Trophoblast cell (in vitro differentiated cells and primary cell): ENCODE measurements around the gene BMP8A.
A peak's percentile ranks its signal among the peaks of the same experiment; 100 is the strongest.

Source experiments
- DNase-seq, 2 donors: peaks; one replicate each; pipeline ENCODE4 v3.0.0-alpha.2; 2016
- H2AFZ ChIP-seq: 2 replicates; pipeline ENCODE4 v1.6.1; 2013; ENCODE audit warnings: low read length, moderate library complexity, mild to moderate bottlenecking; ENCODE audit not compliant: insufficient read depth, poor library complexity
- H2AK5ac ChIP-seq: 2 replicates; pipeline ENCODE4 v1.6.1; 2013; ENCODE audit warnings: mild to moderate bottlenecking, low read length
- H2BK120ac ChIP-seq: 2 replicates; pipeline ENCODE4 v1.6.1; 2013; ENCODE audit warnings: low read length, mild to moderate bottlenecking, moderate library complexity; ENCODE audit not compliant: insufficient read depth, poor library complexity
- H2BK12ac ChIP-seq: 2 replicates; pipeline ENCODE4 v1.6.1; 2013; ENCODE audit warnings: mild to moderate bottlenecking, low read length, moderate library complexity
- H2BK5ac ChIP-seq: 2 replicates; pipeline ENCODE4 v1.6.1; 2013; ENCODE audit warnings: low read length, low read depth, moderate library complexity, mild to moderate bottlenecking; ENCODE audit not compliant: poor library complexity
- H3K14ac ChIP-seq: 2 replicates; pipeline ENCODE4 v1.6.1; 2013; ENCODE audit warnings: mild to moderate bottlenecking, low read length
- H3K18ac ChIP-seq: 2 replicates; pipeline ENCODE4 v1.6.1; 2013; ENCODE audit warnings: mild to moderate bottlenecking, low read length
- H3K23ac ChIP-seq: 2 replicates; pipeline ENCODE4 v1.6.1; 2013; ENCODE audit warnings: low read length
- H3K27ac ChIP-seq: 2 replicates; pipeline ENCODE4 v1.5.1; 2013; ENCODE audit warnings: low read depth, mild to moderate bottlenecking, inconsistent platforms, low read length, moderate library complexity
- H3K27me3 ChIP-seq: 2 replicates; pipeline ENCODE4 v1.6.1; 2013; ENCODE audit warnings: inconsistent platforms, mild to moderate bottlenecking, low read length, moderate library complexity; ENCODE audit not compliant: insufficient read depth
- H3K36me3 ChIP-seq, 2 experiments: 1 replicate in 1 of 2; 2 replicates in 1 of 2; pipeline ENCODE4 v1.6.1; 2013; ENCODE audit warnings: low read length in 2 of 2, mild to moderate bottlenecking in 2 of 2, moderate library complexity in 1 of 2; ENCODE audit not compliant: insufficient read depth in 2 of 2, control insufficient read depth in 1 of 2
- H3K4ac ChIP-seq: 2 replicates; pipeline ENCODE4 v1.6.1; 2013; ENCODE audit warnings: low read depth, mild to moderate bottlenecking, low read length, moderate library complexity
- H3K4me1 ChIP-seq, 2 experiments: 1 replicate in 1 of 2; 2 replicates in 1 of 2; pipeline ENCODE4 v1.6.1; 2013; ENCODE audit warnings: low read length in 2 of 2, mild to moderate bottlenecking in 2 of 2, moderate library complexity in 1 of 2; ENCODE audit not compliant: insufficient read depth in 2 of 2, control insufficient read depth in 1 of 2
- H3K4me2 ChIP-seq: 2 replicates; pipeline ENCODE4 v1.6.1; 2013; ENCODE audit warnings: inconsistent platforms, mild to moderate bottlenecking, low read length, moderate library complexity
- H3K4me3 ChIP-seq: 2 replicates; pipeline ENCODE4 v1.5.1; 2013; ENCODE audit warnings: mild to moderate bottlenecking, low read depth, low read length, inconsistent platforms
- H3K79me1 ChIP-seq: one replicate; pipeline ENCODE4 v1.6.1; 2013; ENCODE audit warnings: low read length
- H3K79me2 ChIP-seq: 2 replicates; pipeline ENCODE4 v1.6.1; 2013; ENCODE audit warnings: low read length, mild to moderate bottlenecking; ENCODE audit not compliant: control insufficient read depth, insufficient read depth, poor library complexity
- H3K9ac ChIP-seq: 2 replicates; pipeline ENCODE4 v1.6.1; 2013; ENCODE audit warnings: mild to moderate bottlenecking, low read length
- H3K9me3 ChIP-seq: 2 replicates; pipeline ENCODE4 v1.6.1; 2013; ENCODE audit warnings: low read depth, mild to moderate bottlenecking, control low read depth, inconsistent platforms, low read length; ENCODE audit not compliant: insufficient read depth
- H4K12ac ChIP-seq: 2 replicates; pipeline ENCODE4 v1.6.1; 2013; ENCODE audit warnings: low read depth, mild to moderate bottlenecking, low read length, moderate library complexity
- H4K8ac ChIP-seq: 2 replicates; pipeline ENCODE4 v1.6.1; 2013; ENCODE audit warnings: low read depth, mild to moderate bottlenecking, low read length, moderate library complexity
- H4K91ac ChIP-seq: one replicate; pipeline ENCODE4 v1.6.1; 2013; ENCODE audit warnings: low read depth, mild to moderate bottlenecking, low read length, moderate library complexity
- WGBS: extraction: QIAGEN DNeasy Blood & Tissue Kit; methylation state at CpG from one replicate; pipeline ENCODE4 v1.1.7; 2013; ENCODE audit warnings: missing lambda C conversion rate; ENCODE audit not compliant: insufficient read length, insufficient coverage; ENCODE audit errors: extremely low coverage; 5-methylcytosine and 5-hydroxymethylcytosine counted together

BMP8A gene

DNA sequence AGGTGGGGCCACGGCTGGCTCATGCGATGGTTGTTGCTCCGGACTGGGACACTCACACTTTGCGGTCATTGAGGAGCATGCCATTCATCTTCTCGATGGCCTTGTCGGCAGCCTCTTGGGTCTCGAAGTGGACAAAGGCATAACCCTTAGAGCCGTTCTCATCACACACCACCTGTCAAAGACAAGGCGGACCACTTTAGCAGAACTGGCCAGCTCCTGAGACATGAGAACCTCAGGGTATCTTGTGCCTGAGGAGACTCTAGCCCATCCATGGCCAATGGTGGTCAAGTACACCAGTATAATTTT, 79.7 kb downstream of the BMP8A start:
- no peak overlapping the region for H3K4ac ChIP-seq
- H3K27ac ChIP-seq = no peak overlapping the region
- H3K9ac ChIP-seq = no peak overlapping the region
- H3K14ac ChIP-seq = no peak overlapping the region
- no peaks in the 10 kb centered on the region for H3K9me3 ChIP-seq
- WGBS = no CpG with 5 or more reads among the region's 9 CpGs
- no peak overlapping the region for H2BK120ac ChIP-seq
- H3K27me3 ChIP-seq = no peaks in the 10 kb centered on the region
- no peak overlapping the region for H3K18ac ChIP-seq
- H3K79me1 ChIP-seq = peaks cover 6% of the 10 kb centered on the region
- peaks cover 25% of the 10 kb centered on the region for H3K79me2 ChIP-seq
- H3K4me3 ChIP-seq = no peak overlapping the region
- peaks cover 26 to 61% of the 10 kb centered on the region in 2 experiments for H3K36me3 ChIP-seq
- H3K4me2 ChIP-seq = no peak overlapping the region
- H4K8ac ChIP-seq = no peak overlapping the region
- no peak overlapping the region for H2BK5ac ChIP-seq
- H2AK5ac ChIP-seq = no peak overlapping the region
- H3K23ac ChIP-seq = no peak overlapping the region
- peaks cover 4 to 16% of the 10 kb centered on the region in 2 experiments for H3K4me1 ChIP-seq
- no peak overlapping the region for H4K12ac ChIP-seq
- H2BK12ac ChIP-seq = no peak overlapping the region
- DNase-seq = no peak
- no peak overlapping the region for H2AFZ ChIP-seq
- no peak overlapping the region for H4K91ac ChIP-seq

DNA sequence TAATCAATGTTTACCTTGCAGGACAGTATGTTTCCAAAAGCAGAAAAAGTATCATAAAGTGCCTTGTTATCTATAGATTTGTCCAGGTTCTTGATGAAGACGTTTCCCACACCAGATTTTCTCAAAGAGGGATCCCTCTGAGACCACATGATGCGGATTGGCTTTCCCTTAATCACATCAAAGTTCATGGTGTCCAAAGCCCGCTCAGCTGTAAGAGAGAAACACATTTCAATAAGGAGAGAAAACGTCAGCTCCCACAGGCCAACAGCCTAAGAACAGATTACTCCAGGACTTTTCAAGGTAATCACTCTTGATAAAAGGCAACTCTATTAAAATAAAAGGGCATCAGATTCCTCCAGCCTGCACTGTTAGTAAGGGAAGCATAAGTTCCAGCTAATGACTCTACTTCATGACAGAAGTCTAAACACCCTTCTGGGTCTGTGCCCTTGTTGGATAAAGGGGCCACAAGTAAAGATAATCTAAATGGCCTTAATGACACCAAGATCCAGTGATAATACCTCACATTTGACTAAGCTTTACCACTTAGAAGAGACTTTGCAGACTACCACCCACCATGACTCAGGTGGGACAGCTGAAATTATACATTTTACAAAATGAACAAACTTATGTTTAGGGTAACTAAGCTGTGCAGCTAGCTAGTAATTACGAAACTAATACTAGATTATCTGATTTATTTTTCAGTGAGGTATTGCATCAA, 81.1 kb downstream of the BMP8A start:
- Histone ChIP-seq H3K4me2 (no peak overlapping the region), H3K79me2 (peaks cover 29% of the 10 kb centered on the region), H3K4ac (no peak overlapping the region), H4K91ac (no peak overlapping the region), H3K36me3 (peaks cover 21 to 49% of the 10 kb centered on the region in 2 experiments), H3K4me3 (no peak overlapping the region), H3K79me1 (peaks cover 10% of the 10 kb centered on the region), H3K9ac (no peak overlapping the region), H2BK120ac (no peak overlapping the region), H3K27ac (no peak overlapping the region), H3K27me3 (no peaks in the 10 kb centered on the region), H3K14ac (no peak overlapping the region), H2AK5ac (no peak overlapping the region), H2AFZ (no peak overlapping the region), H3K23ac (no peak overlapping the region), H2BK5ac (no peak overlapping the region), H4K12ac (no peak overlapping the region), H4K8ac (no peak overlapping the region), H3K9me3 (no peaks in the 10 kb centered on the region), H2BK12ac (no peak overlapping the region), H3K18ac (no peak overlapping the region), H3K4me1 (peaks cover 4 to 16% of the 10 kb centered on the region in 2 experiments)
- no CpG with 5 or more reads among the region's 5 CpGs for WGBS
- DNase-seq = no peak

DNA sequence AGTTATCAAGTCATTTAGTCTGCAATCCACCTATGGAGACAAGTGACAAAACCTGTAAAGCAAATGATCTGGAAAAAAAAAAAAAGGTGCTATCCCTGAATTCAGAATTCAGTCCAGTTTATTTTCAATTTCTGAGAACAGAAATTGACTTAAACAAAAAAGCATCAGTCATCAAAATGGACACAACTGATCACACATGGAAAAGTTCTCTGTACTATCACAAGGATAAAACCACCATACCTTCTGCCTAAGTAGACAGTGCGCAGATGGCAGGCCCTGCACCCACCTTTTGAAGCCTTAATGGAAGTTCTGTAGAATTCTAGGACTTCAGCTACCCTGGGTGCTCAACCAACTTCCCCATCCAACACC, 81.6 kb downstream of the BMP8A start:
- Histone ChIP-seq H3K4me1 (peaks cover 4 to 16% of the 10 kb centered on the region in 2 experiments), H3K79me2 (peaks cover 29% of the 10 kb centered on the region), H4K91ac (no peak overlapping the region), H3K14ac (no peak overlapping the region), H2BK5ac (no peak overlapping the region), H2BK12ac (no peak overlapping the region), H3K27ac (no peak overlapping the region), H3K36me3 (peaks cover 19 to 49% of the 10 kb centered on the region in 2 experiments), H3K79me1 (peaks cover 10% of the 10 kb centered on the region), H2AK5ac (no peak overlapping the region), H2AFZ (no peak overlapping the region), H3K23ac (no peak overlapping the region), H4K8ac (no peak overlapping the region), H3K18ac (no peak overlapping the region), H2BK120ac (no peak overlapping the region), H3K4me3 (no peak overlapping the region), H4K12ac (no peak overlapping the region), H3K9me3 (no peaks in the 10 kb centered on the region), H3K4me2 (peak overlapping the region; percentile 37), H3K27me3 (no peaks in the 10 kb centered on the region), H3K9ac (no peak overlapping the region), H3K4ac (peak overlapping the region; percentile 65)
- no CpG with 5 or more reads among the region's 1 CpG for WGBS
- peak in 1 of 2 donors; percentile 14 for DNase-seq

DNA sequence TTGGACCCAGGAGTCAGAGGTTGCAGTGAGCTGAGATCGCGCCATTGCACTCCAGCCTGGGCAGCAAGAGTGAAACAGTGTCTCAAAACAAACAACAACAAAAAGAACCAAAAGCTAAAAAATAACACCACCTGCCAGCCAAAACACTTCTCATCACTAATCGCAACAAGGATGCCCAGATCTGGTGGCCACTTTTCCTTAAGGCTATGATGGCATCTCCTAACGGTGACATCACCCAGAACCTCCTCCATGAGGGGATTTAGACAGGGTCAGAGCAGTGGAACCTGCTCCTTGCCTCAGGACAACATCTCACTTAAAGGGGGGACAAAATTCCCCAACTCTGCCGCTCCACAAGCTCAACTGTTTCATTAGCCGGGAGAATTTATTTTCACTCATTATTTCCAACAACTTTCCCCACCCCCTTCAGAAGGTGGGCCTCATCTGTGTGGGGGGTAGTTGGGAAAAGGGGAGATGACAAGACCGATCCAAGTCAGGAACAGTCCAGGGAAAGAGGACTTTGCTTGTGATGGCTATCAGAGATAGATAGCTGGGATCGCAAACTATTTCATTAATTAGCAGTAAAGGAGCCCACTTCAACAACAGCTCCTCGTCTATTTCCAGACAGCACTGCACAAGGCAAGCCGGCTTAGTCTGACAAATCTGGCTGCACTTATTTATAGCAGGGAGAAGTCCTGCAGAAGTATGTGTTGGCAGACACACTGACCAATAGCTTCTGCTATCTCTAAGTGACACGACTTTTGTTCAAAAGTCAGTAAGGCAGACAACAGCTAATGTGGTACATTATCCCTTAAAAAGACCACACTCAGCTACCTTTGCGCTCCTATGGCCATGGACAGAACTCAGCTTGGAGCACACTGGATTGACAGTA, 82.5 kb downstream of the BMP8A start:
- Histone ChIP-seq H3K4me3 (peak overlapping the region; percentile 34), H3K27me3 (no peaks in the 10 kb centered on the region), H4K12ac (no peak overlapping the region), H3K23ac (no peak overlapping the region), H3K4me2 (peak overlapping the region; percentile 81), H3K27ac (no peak overlapping the region), H3K9ac (no peak overlapping the region), H2BK5ac (no peak overlapping the region), H3K9me3 (no peaks in the 10 kb centered on the region), H2BK120ac (no peak overlapping the region), H3K4me1 (peaks cover 4 to 16% of the 10 kb centered on the region in 2 experiments), H3K79me1 (peaks cover 10% of the 10 kb centered on the region), H2BK12ac (no peak overlapping the region), H2AK5ac (no peak overlapping the region), H2AFZ (no peak overlapping the region), H4K8ac (no peak overlapping the region), H3K4ac (peak overlapping the region; percentile 99), H4K91ac (no peak overlapping the region), H3K79me2 (peaks cover 29% of the 10 kb centered on the region), H3K18ac (no peak overlapping the region), H3K14ac (no peak overlapping the region), H3K36me3 (peaks cover 17 to 43% of the 10 kb centered on the region in 2 experiments)
- no CpG with 5 or more reads among the region's 12 CpGs for WGBS
- peak in 1 of 2 donors; percentile 32 for DNase-seq
